Fibroblast of lung (primary cell): ENCODE measurements around the gene LAPTM5. TPM values are rescaled to one million over a fixed set of nuclear protein-coding genes. Genes with fewer than 3 reads are reported as not detected.

Source experiments
- DNase-seq, 2 donors: peaks; one replicate each; pipeline versions ENCODE4 v3.0.0 to v3.0.0-alpha.2; 2010; ENCODE audit warnings: low read depth in 2 of 2
- H2AFZ ChIP-seq: 2 replicates; pipeline ENCODE4 v1.5.1; 2012; ENCODE audit warnings: low read length, control low read depth, inconsistent platforms
- H3K27ac ChIP-seq: 2 replicates; pipeline ENCODE4 v1.5.1; 2011; ENCODE audit warnings: low read length, control low read depth; ENCODE audit not compliant: insufficient read depth
- H3K27me3 ChIP-seq: 2 replicates; pipeline ENCODE4 v1.5.1; 2011; ENCODE audit warnings: mild to moderate bottlenecking, low read length; ENCODE audit not compliant: control insufficient read depth, insufficient read depth
- H3K36me3 ChIP-seq: 2 replicates; pipeline ENCODE4 v1.5.1; 2011; ENCODE audit warnings: low read length; ENCODE audit not compliant: control insufficient read depth, insufficient read depth
- H3K4me1 ChIP-seq: 2 replicates; pipeline ENCODE4 v1.5.1; 2011; ENCODE audit warnings: low read length; ENCODE audit not compliant: control insufficient read depth, insufficient read depth; ENCODE audit errors: extremely low read depth
- H3K4me2 ChIP-seq: 2 replicates; pipeline ENCODE4 v1.5.1; 2011; ENCODE audit warnings: low read length, control low read depth; ENCODE audit not compliant: insufficient read depth; ENCODE audit errors: extremely low read depth
- H3K4me3 ChIP-seq, 4 experiments: fragments of 200-600 bp in 1 of 4; sonication (generic) in 1 of 4; replicated peaks in 1 of 4; 2 replicates each; pipeline ENCODE4 v1.5.1; 2011 to 2016; ENCODE audit warnings: low read length in 4 of 4, low read depth in 3 of 4, mild to moderate bottlenecking in 3 of 4, control low read depth in 2 of 4, inconsistent platforms in 1 of 4, mixed read lengths in 1 of 4; ENCODE audit not compliant: insufficient read depth in 1 of 4; ENCODE audit errors: control extremely low read depth in 1 of 4
- H3K79me2 ChIP-seq: 2 replicates; pipeline ENCODE4 v1.5.1; 2012; ENCODE audit warnings: mild to moderate bottlenecking, low read length, inconsistent platforms; ENCODE audit not compliant: control insufficient read depth, insufficient read depth
- H3K9ac ChIP-seq: 2 replicates; pipeline ENCODE4 v1.5.1; 2011; ENCODE audit warnings: mild to moderate bottlenecking, low read length, control low read depth; ENCODE audit not compliant: insufficient read depth
- H3K9me3 ChIP-seq: 2 replicates; pipeline ENCODE4 v1.5.1; 2012; ENCODE audit warnings: low read depth, low read length; ENCODE audit not compliant: control insufficient read depth, insufficient read depth
- H4K20me1 ChIP-seq: 2 replicates; pipeline ENCODE4 v1.5.1; 2011; ENCODE audit warnings: low read length; ENCODE audit not compliant: control insufficient read depth, insufficient read depth; ENCODE audit errors: extremely low read depth
- CTCF ChIP-seq, 2 donors: IDR thresholded peaks in 1 of 2; conservative IDR thresholded peaks in 1 of 2; 1 replicate in 1 of 2; 2 replicates in 1 of 2; pipeline ENCODE4 v1.5.1; 2011 to 2012; ENCODE audit warnings: low read length in 2 of 2, control low read depth in 1 of 2, inconsistent platforms in 1 of 2, low read depth in 1 of 2, mild to moderate bottlenecking in 1 of 2
- EZH2 ChIP-seq: IDR thresholded peaks from 2 replicates; pipeline ENCODE4 v1.5.1; 2012; ENCODE audit warnings: low read length, control low read depth, mild to moderate bottlenecking; ENCODE audit errors: missing control alignments
- polyA plus RNA-seq, 2 donors: library from polyadenylated mRNA; depleted of rRNA in 1 of 2; stranded (reverse) in 1 of 2; unstranded in 1 of 2; fragments of >200 nt; gene quantifications; 2 replicates each; pipeline ENCODE4 v1.2.1, GENCODE V29; 2011 to 2012; ENCODE audit warnings: missing spikeins in 1 of 2
- total RNA-seq: library from RNA; depleted of rRNA; stranded (reverse); fragments of >200 nt; gene quantifications from 2 replicates; pipeline ENCODE4 v1.2.1, GENCODE V29; 2014

The LAPTM5 gene
- total and polyA plus RNA-seq, 2 donors (not counting 1 experiment from before 2014, with no cell fraction given) = under 0.01 to 0.32 TPM

DNA sequence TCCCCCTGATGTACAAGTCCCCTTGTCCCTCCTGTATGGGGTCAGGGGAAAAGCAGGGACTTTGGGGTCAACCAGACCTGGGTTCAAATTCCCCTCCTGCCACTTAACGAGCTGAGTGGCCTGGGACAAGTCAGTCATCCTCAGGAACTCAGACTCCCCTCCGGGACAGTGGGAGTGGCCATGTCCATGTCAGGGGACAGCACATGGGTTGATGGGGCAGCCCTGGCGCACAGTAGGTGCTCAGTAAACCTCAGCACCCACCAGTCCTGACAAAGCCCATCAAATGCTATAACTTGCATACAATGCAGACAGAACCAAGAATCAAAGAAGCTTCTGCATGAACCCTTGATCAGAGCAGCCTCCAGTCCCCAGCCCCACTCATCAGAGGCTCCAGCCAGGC lies 64.2 kb downstream of the LAPTM5 start:
- no peak overlapping the region for H3K27ac ChIP-seq
- H3K4me2 ChIP-seq = no peak overlapping the region
- H3K79me2 ChIP-seq = no peaks in the 10 kb centered on the region
- H4K20me1 ChIP-seq = no peaks in the 10 kb centered on the region
- H3K27me3 ChIP-seq = no peaks in the 10 kb centered on the region
- H3K4me1 ChIP-seq = no peaks in the 10 kb centered on the region
- H2AFZ ChIP-seq = no peak overlapping the region
- DNase-seq = no peak
- H3K36me3 ChIP-seq = no peaks in the 10 kb centered on the region
- TF ChIP-seq EZH2 = no peak
- no peak for TF ChIP-seq CTCF (conservative IDR thresholded peaks at IDR 0.05 in 1 of 2, IDR thresholded peaks at IDR 0.05 in 1 of 2; ENCODE audit: low read depth in 1 of 2, low read length in 2 of 2)
- H3K9ac ChIP-seq = no peak overlapping the region
- no peak overlapping the region for H3K4me3 ChIP-seq
- no peaks in the 10 kb centered on the region for H3K9me3 ChIP-seq

GRCh38 chr1:30692948-30693301 lies 64.6 kb downstream of the LAPTM5 start:
- DNase-seq = no peak
- H3K27ac ChIP-seq = no peak overlapping the region

GRCh38 chr1:30692201-30692947 lies 65.2 kb downstream of the LAPTM5 start:
- H3K27me3 ChIP-seq = no peaks in the 10 kb centered on the region
- no peaks in the 10 kb centered on the region for H4K20me1 ChIP-seq
- no peak overlapping the region for H3K27ac ChIP-seq
- H3K36me3 ChIP-seq = no peaks in the 10 kb centered on the region
- no peak overlapping the region for H3K4me2 ChIP-seq
- H3K79me2 ChIP-seq = no peaks in the 10 kb centered on the region
- no peak overlapping the region for H2AFZ ChIP-seq
- no peak overlapping the region for H3K9ac ChIP-seq
- H3K4me1 ChIP-seq = no peaks in the 10 kb centered on the region
- DNase-seq = no peak
- TF ChIP-seq CTCF (conservative IDR thresholded peaks at IDR 0.05 in 1 of 2, IDR thresholded peaks at IDR 0.05 in 1 of 2; ENCODE audit: low read depth in 1 of 2, low read length in 2 of 2) = no peak
- TF ChIP-seq EZH2 = no peak
- H3K4me3 ChIP-seq = no peak overlapping the region
- H3K9me3 ChIP-seq = no peaks in the 10 kb centered on the region

More at GRCh38 chr1:30692948-30693301, 64.6 kb downstream of the LAPTM5 start:
- Histone ChIP-seq H2AFZ (no peak overlapping the region), H3K79me2 (no peaks in the 10 kb centered on the region), H3K9me3 (no peaks in the 10 kb centered on the region), H3K36me3 (no peaks in the 10 kb centered on the region), H3K4me3 (no peak overlapping the region), H4K20me1 (no peaks in the 10 kb centered on the region), H3K9ac (no peak overlapping the region), H3K4me1 (no peaks in the 10 kb centered on the region), H3K4me2 (no peak overlapping the region), H3K27me3 (no peaks in the 10 kb centered on the region)
- no peak for TF ChIP-seq EZH2
